Kidney (tissue), 14 donors: Measurements from ENCODE around the gene PORCN. TPM values are rescaled to one million over a fixed set of nuclear protein-coding genes. Genes with fewer than 3 reads are reported as not detected.

ENCODE experiments used
- DNase-seq, 5 donors: peaks; one replicate each; pipeline ENCODE4 v3.0.0-alpha.2; 2013 to 2020
- FAIRE-seq: peaks from 2 replicates; lab custom pipeline; 2012; peaks lifted over from hg19 to GRCh38; lab: Jason Lieb, UNC
- H3K27ac ChIP-seq, 2 donors: one replicate each; pipeline ENCODE4 v1.7.0; 2013; ENCODE audit warnings: low read depth in 2 of 2, low read length in 2 of 2, inconsistent platforms in 1 of 2
- H3K27me3 ChIP-seq: one replicate; pipeline ENCODE4 v1.7.1; 2013; ENCODE audit warnings: low read length, inconsistent platforms; ENCODE audit not compliant: control insufficient read depth, insufficient read depth
- H3K36me3 ChIP-seq, 3 donors: one replicate each; pipeline versions ENCODE4 v1.7.0 to v1.7.1; 2013; ENCODE audit warnings: low read length in 3 of 3, control low read depth in 1 of 3, inconsistent platforms in 1 of 3; ENCODE audit not compliant: insufficient read depth in 3 of 3, control insufficient read depth in 2 of 3
- H3K4me1 ChIP-seq, 3 donors: one replicate each; pipeline versions ENCODE4 v1.7.0 to v1.7.1; 2013; ENCODE audit warnings: low read length in 3 of 3, inconsistent platforms in 1 of 3, low read depth in 1 of 3; ENCODE audit not compliant: control insufficient read depth in 2 of 3, insufficient read depth in 2 of 3
- H3K4me3 ChIP-seq, 3 donors: one replicate each; pipeline versions ENCODE4 v1.7.0 to v1.8.1; 2013; ENCODE audit warnings: low read length in 3 of 3, control low read depth in 1 of 3, inconsistent platforms in 1 of 3
- H3K9ac ChIP-seq, 3 donors: one replicate each; pipeline versions ENCODE4 v1.7.0 to v1.7.1; 2013; ENCODE audit warnings: low read length in 3 of 3, control low read depth in 1 of 3, inconsistent platforms in 1 of 3
- H3K9me3 ChIP-seq, 3 donors: one replicate each; pipeline versions ENCODE4 v1.7.0 to v1.7.1; 2013; ENCODE audit warnings: low read length in 3 of 3, control low read depth in 1 of 3, inconsistent platforms in 1 of 3; ENCODE audit not compliant: control insufficient read depth in 2 of 3, insufficient read depth in 1 of 3
- intact Hi-C: fragments of 100-400 bp; cut with DNase I; formaldehyde crosslinking; loops from one replicate; pipeline ENCODE4 v1.11.1; 2022
- polyA plus RNA-seq: library from polyadenylated mRNA; stranded (reverse); fragments of 350-450 nt; fragmentation: Illumina TruSeq; extraction: RNeasy Lipid Tissue Mini Kit (QIAGEN cat#74804); gene quantifications from one replicate; pipeline ENCODE4 v1.2.3, GENCODE V29; 2014; ENCODE audit warnings: low read depth, low replicate concordance; ENCODE audit not compliant: insufficient read depth
- total RNA-seq: library from RNA; stranded (reverse); fragmentation: NEBNext Ultra II Directional; extraction: Animal tissue kit (Norgen Biotek cat#: 25700); gene quantifications from one replicate; pipeline ENCODE4 v1.2.1, GENCODE V29; 2021
- TF ChIP-seq, protein P1 (sequence below): IDR thresholded peaks from 3 replicates; pipeline ENCODE4 v1.5.1; 2012; ENCODE audit warnings: mild to moderate bottlenecking, moderate library complexity, borderline replicate concordance; ENCODE audit not compliant: insufficient read depth; ENCODE audit errors: extremely low read depth
- donor health status: control.
- donor health status: control.
- donor health status: control.
- donor health status: control.
- donor health status: control.
- donor health status: DM: yes; HTN: yes; CAD: no.
- donor health status: Normal renal cell carcinoma (clear cell type).

The PORCN gene
- total and polyA plus RNA-seq, 2 donors from 2014 or later = 8.9 to 11.7 TPM

DNA sequence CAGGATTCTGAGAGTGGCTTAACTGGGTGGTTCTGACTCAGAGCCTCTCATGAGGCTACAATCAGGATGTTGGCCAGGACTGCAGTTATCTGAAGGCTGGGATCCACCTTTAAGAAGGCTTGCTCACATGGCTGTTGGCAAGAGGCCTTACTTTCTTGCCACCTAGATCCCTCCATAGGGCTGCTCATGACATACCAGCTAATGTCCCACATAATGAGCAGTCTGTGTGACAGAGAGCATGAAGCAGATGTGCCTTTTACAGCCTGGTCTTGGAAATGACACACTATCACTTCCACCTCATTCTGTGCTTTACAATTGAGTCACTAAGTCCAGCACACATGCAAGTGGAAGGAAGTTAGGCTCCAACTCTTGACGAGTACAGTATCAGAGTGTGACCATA is 61.2 kb downstream of the PORCN start:
- H3K9me3 ChIP-seq = no peaks in the 10 kb centered on the region
- no peak overlapping the region for H3K27ac ChIP-seq
- H3K4me3 ChIP-seq = no peak overlapping the region
- TF ChIP-seq, protein P1, sequence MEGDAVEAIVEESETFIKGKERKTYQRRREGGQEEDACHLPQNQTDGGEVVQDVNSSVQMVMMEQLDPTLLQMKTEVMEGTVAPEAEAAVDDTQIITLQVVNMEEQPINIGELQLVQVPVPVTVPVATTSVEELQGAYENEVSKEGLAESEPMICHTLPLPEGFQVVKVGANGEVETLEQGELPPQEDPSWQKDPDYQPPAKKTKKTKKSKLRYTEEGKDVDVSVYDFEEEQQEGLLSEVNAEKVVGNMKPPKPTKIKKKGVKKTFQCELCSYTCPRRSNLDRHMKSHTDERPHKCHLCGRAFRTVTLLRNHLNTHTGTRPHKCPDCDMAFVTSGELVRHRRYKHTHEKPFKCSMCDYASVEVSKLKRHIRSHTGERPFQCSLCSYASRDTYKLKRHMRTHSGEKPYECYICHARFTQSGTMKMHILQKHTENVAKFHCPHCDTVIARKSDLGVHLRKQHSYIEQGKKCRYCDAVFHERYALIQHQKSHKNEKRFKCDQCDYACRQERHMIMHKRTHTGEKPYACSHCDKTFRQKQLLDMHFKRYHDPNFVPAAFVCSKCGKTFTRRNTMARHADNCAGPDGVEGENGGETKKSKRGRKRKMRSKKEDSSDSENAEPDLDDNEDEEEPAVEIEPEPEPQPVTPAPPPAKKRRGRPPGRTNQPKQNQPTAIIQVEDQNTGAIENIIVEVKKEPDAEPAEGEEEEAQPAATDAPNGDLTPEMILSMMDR = no peak
- no peaks in the 10 kb centered on the region for H3K27me3 ChIP-seq
- no peaks in the 10 kb centered on the region for H3K4me1 ChIP-seq
- intact Hi-C loops = no loop called here
- no peak for DNase-seq
- no peak for FAIRE-seq
- H3K9ac ChIP-seq = no peak overlapping the region
- no peaks in the 10 kb centered on the region for H3K36me3 ChIP-seq

Other genes with a start within 250 kb of the PORCN start
- not detected for gene SSX3, start 152.3 kb upstream of the PORCN start, total RNA-seq
- gene SSX3, start 152.3 kb upstream of the PORCN start, polyA plus RNA-seq = not detected
- not detected for gene SSX4, start 125.5 kb upstream of the PORCN start, total RNA-seq
- gene SSX4, start 125.5 kb upstream of the PORCN start, polyA plus RNA-seq = not detected
- not detected for gene SSX4B, start 97.0 kb upstream of the PORCN start, total RNA-seq
- not detected for gene SSX4B, start 97.0 kb upstream of the PORCN start, polyA plus RNA-seq
- gene SLC38A5, start 38.7 kb upstream of the PORCN start, total RNA-seq = 8.3 TPM
- gene SLC38A5, start 38.7 kb upstream of the PORCN start, polyA plus RNA-seq = 2.9 TPM
- gene FTSJ1, start 32.8 kb upstream of the PORCN start, total RNA-seq = 33.9 TPM
- gene FTSJ1, start 32.8 kb upstream of the PORCN start, polyA plus RNA-seq = 30.6 TPM
- 33.8 TPM for gene EBP, start 12.8 kb downstream of the PORCN start, total RNA-seq
- gene EBP, start 12.8 kb downstream of the PORCN start, polyA plus RNA-seq = 164 TPM
- 16.3 TPM for gene TBC1D25, start 30.7 kb downstream of the PORCN start, total RNA-seq
- gene TBC1D25, start 30.7 kb downstream of the PORCN start, polyA plus RNA-seq = 6.0 TPM
- 265 TPM for gene RBM3, start 65.5 kb downstream of the PORCN start, total RNA-seq
- gene RBM3, start 65.5 kb downstream of the PORCN start, polyA plus RNA-seq = 86.9 TPM
- 177 TPM for gene WDR13, start 88.5 kb downstream of the PORCN start, total RNA-seq
- 201 TPM for gene WDR13, start 88.5 kb downstream of the PORCN start, polyA plus RNA-seq
- 14.2 TPM for gene WAS, start 174.8 kb downstream of the PORCN start, total RNA-seq
- gene WAS, start 174.8 kb downstream of the PORCN start, polyA plus RNA-seq = 2.2 TPM
- 5.0 TPM for gene SUV39H1, start 187.7 kb downstream of the PORCN start, total RNA-seq
- 2.8 TPM for gene SUV39H1, start 187.7 kb downstream of the PORCN start, polyA plus RNA-seq